ENCODE data around the gene ITPRIPL1.
A peak's percentile ranks its signal among the peaks of the same experiment; 100 is the strongest.

The ITPRIPL1 gene

DNA sequence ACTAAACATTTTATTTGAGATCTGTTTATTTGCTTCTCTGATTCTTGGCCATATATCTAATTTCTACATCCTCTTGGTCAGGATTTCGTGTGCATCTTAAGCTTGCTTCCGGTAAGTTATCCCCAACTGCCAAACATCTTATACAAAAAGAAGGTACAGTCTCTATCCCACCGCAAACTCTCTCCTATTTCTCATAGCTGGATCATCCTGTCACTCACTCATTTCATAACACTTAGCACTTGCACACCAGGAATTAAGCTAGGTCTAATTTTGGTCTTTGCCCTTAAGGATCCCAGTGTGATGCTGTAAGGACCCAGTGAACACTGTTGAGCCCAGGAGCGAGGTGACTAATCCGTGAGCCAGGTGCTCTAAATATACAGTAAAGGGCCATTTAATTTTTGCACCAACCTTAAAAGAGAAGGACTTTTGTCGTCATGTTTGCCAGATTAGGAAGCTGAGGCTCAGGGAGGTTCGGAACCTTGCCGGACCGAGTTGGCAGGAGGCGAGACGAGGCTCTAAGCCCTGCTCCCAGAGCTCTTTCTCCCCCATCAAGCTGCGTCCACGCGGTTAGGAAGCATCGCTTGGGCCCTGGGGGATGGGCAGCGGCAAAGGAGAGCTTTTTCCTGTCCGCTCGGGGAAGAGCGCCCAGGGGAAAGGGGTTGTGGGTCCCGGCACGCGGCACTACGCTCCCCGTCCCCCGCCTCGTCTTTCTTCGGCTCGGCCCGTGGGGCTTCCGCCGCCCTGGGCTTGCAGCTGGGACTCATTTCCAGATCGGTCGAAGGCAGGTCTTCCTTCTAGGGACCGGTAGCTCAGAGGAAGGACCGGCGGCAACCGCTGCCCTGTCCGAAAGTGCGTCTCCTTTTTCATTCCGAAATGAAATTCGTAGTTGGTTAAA lies 4.1 kb upstream of the ITPRIPL1 start:
- no peak for DNase-seq (ENCODE audit: low read depth in 1 of 2, low spot score in 1 of 2)

- no peak for DNase-seq (ENCODE audit: low read depth in 1 of 2, low spot score in 1 of 2)
Observed at GRCh38 chr2:96323849-96324248, 1.3 kb upstream of the ITPRIPL1 start.

DNA sequence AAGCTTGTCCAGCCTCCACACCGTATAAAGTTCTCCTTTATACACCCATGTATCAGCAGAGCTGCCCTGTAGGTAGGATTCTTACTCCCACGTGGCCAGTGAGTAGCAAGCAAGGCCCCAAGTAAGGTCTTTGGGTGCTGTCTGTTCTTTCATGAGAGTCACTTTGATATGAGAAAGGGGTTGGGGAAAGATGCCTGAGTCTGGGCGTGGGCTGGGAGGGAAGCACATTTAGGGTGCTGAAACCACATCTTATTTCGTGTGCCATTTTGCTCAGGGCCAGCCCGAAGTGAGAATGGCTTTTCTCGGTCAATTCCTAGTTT lies 436 bp upstream of the ITPRIPL1 start:
- no peak for DNase-seq (ENCODE audit: low read depth in 1 of 2, low spot score in 1 of 2)

- DNase-seq (ENCODE audit: low read depth in 1 of 2, low spot score in 1 of 2) = peak in 1 of 2 donors; percentile 32
Observed at GRCh38 chr2:96325884-96326255, 753 bp downstream of the ITPRIPL1 start.

DNA sequence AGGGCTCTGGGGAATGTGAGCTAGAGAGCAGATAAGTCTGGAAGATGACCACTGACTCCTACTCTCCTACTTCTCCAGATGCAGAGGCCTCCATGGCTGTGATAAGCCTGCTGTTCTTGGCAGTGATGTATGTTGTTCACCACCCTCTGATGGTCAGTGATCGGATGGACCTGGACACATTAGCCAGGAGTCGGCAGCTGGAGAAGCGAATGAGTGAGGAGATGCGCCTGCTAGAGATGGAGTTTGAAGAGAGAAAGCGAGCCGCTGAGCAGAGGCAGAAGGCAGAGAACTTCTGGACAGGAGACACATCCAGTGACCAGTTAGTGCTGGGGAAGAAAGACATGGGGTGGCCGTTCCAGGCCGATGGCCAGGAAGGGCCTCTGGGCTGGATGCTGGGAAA lies 1.4 kb downstream of the ITPRIPL1 start:
- DNase-seq (ENCODE audit: low read depth in 1 of 2, low spot score in 1 of 2) = no peak

DNA sequence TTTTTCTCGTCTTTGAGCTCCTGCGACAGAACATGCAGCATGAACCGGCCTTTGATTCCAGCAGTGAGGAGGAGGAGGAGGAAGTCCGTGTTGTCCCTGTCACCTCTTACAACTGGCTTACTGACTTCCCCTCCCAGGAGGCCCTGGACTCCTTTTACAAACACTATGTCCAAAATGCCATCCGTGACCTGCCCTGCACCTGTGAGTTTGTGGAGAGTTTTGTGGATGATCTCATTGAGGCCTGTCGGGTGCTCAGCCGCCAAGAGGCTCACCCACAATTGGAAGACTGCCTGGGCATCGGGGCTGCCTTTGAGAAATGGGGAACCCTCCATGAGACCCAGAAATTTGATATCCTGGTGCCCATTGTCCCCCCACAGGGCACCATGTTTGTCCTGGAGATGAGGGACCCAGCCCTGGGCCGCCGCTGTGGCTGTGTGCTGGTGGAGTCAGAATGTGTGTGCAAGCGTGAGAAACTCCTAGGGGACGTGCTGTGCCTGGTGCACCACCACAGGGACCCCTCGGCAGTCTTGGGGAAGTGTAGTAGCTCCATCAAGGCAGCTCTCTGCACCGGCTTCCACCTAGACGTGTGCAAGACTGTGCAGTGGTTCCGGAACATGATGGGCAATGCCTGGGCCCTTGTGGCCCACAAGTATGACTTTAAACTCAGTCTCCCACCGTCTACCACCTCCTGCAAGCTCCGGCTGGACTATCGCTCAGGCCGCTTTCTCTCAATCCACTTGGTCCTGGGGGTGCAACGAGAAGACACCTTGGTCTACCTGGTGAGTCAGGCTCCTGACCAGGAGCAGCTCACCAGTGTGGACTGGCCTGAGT lies 2.1 kb downstream of the ITPRIPL1 start:
- no peak for DNase-seq (ENCODE audit: low read depth in 1 of 2, low spot score in 1 of 2)

GRCh38 chr2:96329456-96329855 lies 4.3 kb downstream of the ITPRIPL1 start:
- no peak for DNase-seq (ENCODE audit: low read depth in 1 of 2, low spot score in 1 of 2)

- no peak for DNase-seq (ENCODE audit: low read depth in 1 of 2, low spot score in 1 of 2)
Observed at GRCh38 chr2:96329874-96330273, 4.8 kb downstream of the ITPRIPL1 start.

- DNase-seq (ENCODE audit: low read depth in 1 of 2, low spot score in 1 of 2) = no peak
Observed at GRCh38 chr2:96330407-96330806, 5.3 kb downstream of the ITPRIPL1 start.

DNA sequence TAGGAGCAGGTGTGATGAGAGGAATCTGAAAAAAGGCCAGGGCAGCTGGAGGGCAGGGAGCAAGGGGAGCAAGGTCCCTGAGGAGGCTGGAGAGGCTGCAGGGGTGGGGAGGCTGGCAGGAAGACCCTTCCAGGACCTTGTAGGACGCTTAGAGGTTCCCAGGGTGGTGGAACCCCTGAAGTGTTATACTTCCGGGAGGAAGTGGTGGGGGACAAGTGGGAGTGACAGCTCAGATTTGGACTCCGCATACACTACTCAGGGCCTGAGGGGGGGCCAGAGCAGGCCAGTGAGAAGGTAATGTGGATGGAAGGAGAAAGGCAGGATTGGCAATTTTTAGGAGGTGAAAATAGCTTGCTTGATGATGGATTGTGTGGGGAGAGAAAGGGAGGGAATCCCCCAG lies 8.6 kb downstream of the ITPRIPL1 start:
- DNase-seq (ENCODE audit: low read depth in 1 of 2, low spot score in 1 of 2) = no peak

DNA sequence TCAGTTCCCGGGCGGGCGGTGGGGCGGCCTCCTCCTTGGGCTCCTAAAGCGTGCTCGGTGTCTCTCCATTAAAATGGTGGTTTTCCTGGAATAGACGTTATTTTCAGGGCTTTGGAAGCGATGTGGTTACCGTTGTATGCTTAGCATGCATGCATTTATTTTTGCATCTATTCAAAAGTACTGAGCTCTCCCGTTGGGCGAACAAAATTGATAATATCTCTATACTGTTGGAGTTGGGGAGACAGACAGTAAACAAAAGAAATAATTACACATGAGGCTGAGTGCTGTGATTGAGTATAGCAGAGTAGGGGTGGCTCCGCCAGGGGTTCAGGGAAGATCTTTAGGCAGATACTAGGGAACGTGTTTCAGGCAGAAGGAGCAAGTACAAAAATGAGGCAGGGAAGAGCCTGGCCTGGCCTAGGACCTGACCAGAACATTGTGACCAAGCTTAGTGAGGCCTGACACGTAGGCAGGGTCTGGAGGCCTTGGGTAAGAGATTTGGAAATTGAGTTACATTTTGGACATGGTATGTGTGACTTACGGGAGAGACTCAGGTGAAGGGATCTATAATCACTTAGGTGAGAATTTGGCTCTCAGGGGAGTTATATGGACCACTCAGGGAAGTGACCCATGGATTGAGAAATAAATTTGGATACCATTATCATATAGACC lies 11.1 kb downstream of the ITPRIPL1 start:
- DNase-seq (ENCODE audit: low read depth in 1 of 2, low spot score in 1 of 2) = no peak

GRCh38 chr2:96336873-96337272 lies 11.8 kb downstream of the ITPRIPL1 start:
- DNase-seq (ENCODE audit: low read depth in 1 of 2, low spot score in 1 of 2) = no peak

GRCh38 chr2:96340493-96341414 lies 15.6 kb downstream of the ITPRIPL1 start:
- no peak for DNase-seq (ENCODE audit: low read depth in 1 of 2, low spot score in 1 of 2)

DNA sequence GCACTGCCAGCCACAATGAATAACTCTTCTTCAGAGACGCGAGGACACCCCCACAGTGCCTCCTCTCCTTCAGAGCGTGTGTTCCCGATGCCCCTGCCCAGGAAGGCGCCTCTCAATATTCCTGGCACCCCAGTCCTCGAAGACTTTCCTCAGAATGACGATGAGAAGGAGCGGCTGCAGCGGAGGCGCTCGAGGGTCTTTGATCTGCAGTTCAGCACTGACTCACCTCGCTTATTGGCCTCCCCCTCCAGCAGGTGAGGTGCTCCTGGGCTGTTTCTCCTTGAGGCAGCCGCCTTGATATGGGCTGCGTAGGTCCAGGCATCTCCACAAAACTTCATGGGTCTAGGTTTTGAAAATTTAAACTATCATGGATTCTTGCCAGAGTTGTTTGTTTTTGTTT lies 16.5 kb downstream of the ITPRIPL1 start:
- no peak for DNase-seq (ENCODE audit: low read depth in 1 of 2, low spot score in 1 of 2)

DNA sequence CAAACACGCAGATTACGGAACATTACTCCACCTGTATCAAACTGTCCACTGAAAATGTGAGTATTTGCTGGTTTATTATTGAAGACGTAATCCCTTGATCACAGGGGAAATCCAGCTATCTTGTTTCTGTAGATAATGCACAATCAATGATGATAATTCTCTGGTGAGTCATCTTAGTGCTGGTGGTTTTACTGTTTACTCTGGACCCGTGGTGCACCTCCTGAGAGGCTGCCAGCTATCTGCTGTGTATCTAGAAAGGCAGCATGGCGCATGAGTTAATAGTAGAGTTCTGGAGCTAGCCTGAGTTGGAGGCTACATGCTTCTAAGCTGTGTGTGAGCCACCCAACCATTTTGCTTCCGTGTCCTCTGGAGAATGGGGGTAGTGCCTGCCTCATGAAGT lies 17.0 kb downstream of the ITPRIPL1 start:
- peak in 1 of 2 donors; percentile 14 for DNase-seq (ENCODE audit: low read depth in 1 of 2, low spot score in 1 of 2)

GRCh38 chr2:96344011-96344410 lies 18.9 kb downstream of the ITPRIPL1 start:
- no peak for DNase-seq (ENCODE audit: low read depth in 1 of 2, low spot score in 1 of 2)

- DNase-seq (ENCODE audit: low read depth in 1 of 2, low spot score in 1 of 2) = no peak
Observed at GRCh38 chr2:96345438-96345837, 20.3 kb downstream of the ITPRIPL1 start.

- DNase-seq (ENCODE audit: low read depth in 1 of 2, low spot score in 1 of 2) = no peak
Observed at GRCh38 chr2:96345868-96346462, 20.8 kb downstream of the ITPRIPL1 start.

- no peak for DNase-seq (ENCODE audit: low read depth in 1 of 2, low spot score in 1 of 2)
Observed at GRCh38 chr2:96347395-96347794, 22.3 kb downstream of the ITPRIPL1 start.

DNA sequence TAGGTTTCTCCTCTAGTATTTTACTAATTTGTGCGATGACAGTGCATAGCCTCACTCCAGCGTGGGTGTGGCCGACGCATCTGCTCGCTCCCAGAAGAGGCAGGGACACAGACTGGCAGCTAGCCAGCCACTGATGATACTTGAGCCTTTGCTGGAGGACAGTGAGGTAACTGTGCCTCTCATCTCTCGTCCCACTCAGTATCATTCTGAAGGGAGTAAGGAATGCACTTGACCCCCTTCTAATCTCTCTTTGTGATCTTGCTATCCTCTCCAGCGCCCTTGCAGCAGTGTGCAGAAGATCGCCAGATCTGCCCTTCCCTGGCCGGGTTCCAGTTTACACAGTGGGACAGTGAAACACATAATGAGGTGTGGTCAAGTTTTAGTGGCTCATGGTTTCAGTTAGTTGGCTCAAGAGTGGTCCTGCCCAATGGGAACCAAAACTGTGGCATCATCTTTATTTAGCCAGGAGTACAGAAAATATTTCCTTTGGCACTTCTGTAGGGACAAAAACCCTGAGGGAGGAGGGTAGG lies 28.0 kb downstream of the ITPRIPL1 start:
- DNase-seq (ENCODE audit: low read depth in 1 of 2, low spot score in 1 of 2) = no peak
